H1 (cell line): ENCODE results near the gene ATAD5. TPM values are rescaled to one million over a fixed set of nuclear protein-coding genes. Genes with fewer than 3 reads are reported as not detected.

Experiments used
- CTCF ChIA-PET: fragments of 300-600 bp; sonication (Branson Sonifier 250); formaldehyde crosslinking; loops from one replicate; lab custom pipeline; 2021; ENCODE audit not compliant: partially characterized antibody; lab: Charles Lee
- POLR2A ChIA-PET: fragments of 300-600 bp; sonication (Branson Sonifier 250); formaldehyde crosslinking; loops from one replicate; lab custom pipeline; 2021; ENCODE audit warnings: inconsistent platforms; ENCODE audit not compliant: partially characterized antibody; lab: Charles Lee
- DNase-seq, 2 experiments: peaks; one replicate each; pipeline versions ENCODE4 v3.0.0 to v3.0.0-alpha.2; 2010 to 2022; ENCODE audit warnings: low spot score in 2 of 2, low read depth in 1 of 2, mixed read lengths in 1 of 2
- FAIRE-seq: peaks from 2 replicates; lab custom pipeline; 2011; peaks lifted over from hg19 to GRCh38; lab: Jason Lieb, UNC
- H2AFZ ChIP-seq: 2 replicates; pipeline ENCODE4 v1.8.1; 2012; ENCODE audit warnings: low read length, inconsistent platforms
- H2AK5ac ChIP-seq: 2 replicates; pipeline ENCODE4 v1.6.1; 2013; ENCODE audit warnings: low read depth, low read length
- H2BK120ac ChIP-seq: replicated peaks from 2 replicates; pipeline ENCODE3; 2013; ENCODE audit warnings: low read depth, low read length, inconsistent platforms
- H2BK12ac ChIP-seq: 2 replicates; pipeline ENCODE4 v1.6.1; 2013; ENCODE audit warnings: low read depth, low read length
- H2BK15ac ChIP-seq: 2 replicates; pipeline ENCODE4 v1.6.1; 2013; ENCODE audit warnings: low read length
- H2BK20ac ChIP-seq: 2 replicates; pipeline ENCODE4 v1.6.1; 2013; ENCODE audit warnings: low read length
- H2BK5ac ChIP-seq: 2 replicates; pipeline ENCODE4 v1.6.1; 2013; ENCODE audit warnings: low read depth, low read length
- H3K14ac ChIP-seq: 2 replicates; pipeline ENCODE4 v1.6.1; 2013; ENCODE audit warnings: inconsistent platforms; ENCODE audit not compliant: insufficient read length
- H3K18ac ChIP-seq: 2 replicates; pipeline ENCODE4 v1.6.1; 2013; ENCODE audit warnings: low read length; ENCODE audit errors: extremely low read depth
- H3K23ac ChIP-seq: 2 replicates; pipeline ENCODE4 v1.6.1; 2013; ENCODE audit warnings: inconsistent platforms; ENCODE audit not compliant: insufficient read length
- H3K23me2 ChIP-seq: 2 replicates; pipeline ENCODE4 v1.6.1; 2013; ENCODE audit warnings: low read depth, low read length
- H3K27ac ChIP-seq: 2 replicates; pipeline ENCODE4 v1.6.1; 2011; ENCODE audit warnings: low read depth, low read length, inconsistent platforms
- H3K27me3 ChIP-seq, 4 experiments: replicated peaks in 1 of 4; 1 replicate in 1 of 4; 2 replicates in 3 of 4; pipeline versions ENCODE4 v1.6.1 to v1.8.1; 2011 to 2013; ENCODE audit warnings: low read length in 3 of 4, mild to moderate bottlenecking in 3 of 4, inconsistent platforms in 2 of 4, mixed read lengths in 2 of 4, moderate library complexity in 1 of 4; ENCODE audit not compliant: control insufficient read depth in 3 of 4, insufficient read depth in 3 of 4; ENCODE audit errors: extremely low read depth in 1 of 4
- H3K36me3 ChIP-seq, 4 experiments: 2 replicates each; pipeline versions ENCODE4 v1.6.1 to v1.8.1; 2011 to 2013; ENCODE audit warnings: mild to moderate bottlenecking in 4 of 4, low read length in 3 of 4, moderate library complexity in 2 of 4, control low read depth in 1 of 4, inconsistent platforms in 1 of 4; ENCODE audit not compliant: insufficient read depth in 4 of 4, control insufficient read depth in 2 of 4
- H3K4ac ChIP-seq: replicated peaks from 2 replicates; pipeline ENCODE3; 2013; ENCODE audit warnings: low read length, low read depth, mixed read lengths, inconsistent platforms; ENCODE audit not compliant: insufficient read length
- H3K4me1 ChIP-seq, 4 experiments: replicated peaks in 1 of 4; 1 replicate in 1 of 4; 2 replicates in 3 of 4; pipeline versions ENCODE4 v1.6.1 to v1.8.1; 2011 to 2013; ENCODE audit warnings: low read length in 3 of 4, inconsistent platforms in 2 of 4, mixed read lengths in 1 of 4; ENCODE audit not compliant: insufficient read depth in 4 of 4, control insufficient read depth in 3 of 4
- H3K4me2 ChIP-seq, 2 experiments: 2 replicates each; pipeline versions ENCODE4 v1.6.1 to v1.8.1; 2011 to 2013; ENCODE audit warnings: low read depth in 2 of 2, low read length in 2 of 2, control low read depth in 1 of 2, inconsistent platforms in 1 of 2, mild to moderate bottlenecking in 1 of 2; ENCODE audit not compliant: insufficient read depth in 1 of 2
- H3K4me3 ChIP-seq, 4 experiments: fragments of 200-600, 300-600 bp in 1 of 4; sonication (generic), shearing (Covaris generic), sonication (Bioruptor Twin) in 1 of 4; 2 replicates each; pipeline versions ENCODE4 v1.5.1 to v1.8.1; 2011 to 2016; ENCODE audit warnings: low read length in 4 of 4, low read depth in 3 of 4, control low read depth in 2 of 4, inconsistent platforms in 2 of 4, mild to moderate bottlenecking in 2 of 4, mixed read lengths in 1 of 4, moderate library complexity in 1 of 4; ENCODE audit not compliant: insufficient read depth in 2 of 4; ENCODE audit errors: extremely low read depth in 1 of 4
- H3K56ac ChIP-seq: replicated peaks from 2 replicates; pipeline ENCODE3; 2013; ENCODE audit warnings: low read depth, mild to moderate bottlenecking, mixed read lengths, low read length, inconsistent platforms; ENCODE audit not compliant: insufficient read length
- H3K79me1 ChIP-seq: 2 replicates; pipeline ENCODE4 v1.6.1; 2013; ENCODE audit warnings: low read depth, low read length, control low read depth
- H3K79me2 ChIP-seq, 2 experiments: 2 replicates each; pipeline versions ENCODE4 v1.6.1 to v1.8.1; 2012 to 2013; ENCODE audit warnings: low read length in 2 of 2, mild to moderate bottlenecking in 2 of 2, inconsistent platforms in 1 of 2; ENCODE audit not compliant: insufficient read depth in 2 of 2, control insufficient read depth in 1 of 2
- H3K9ac ChIP-seq, 4 experiments: replicated peaks in 1 of 4; 1 replicate in 1 of 4; 2 replicates in 3 of 4; pipeline versions ENCODE4 v1.6.1 to v1.8.1; 2011 to 2013; ENCODE audit warnings: low read depth in 3 of 4, low read length in 3 of 4, control low read depth in 2 of 4, mild to moderate bottlenecking in 2 of 4, moderate library complexity in 2 of 4, inconsistent platforms in 1 of 4; ENCODE audit errors: extremely low read depth in 1 of 4
- H3K9me3 ChIP-seq, 2 experiments: 2 replicates each; pipeline versions ENCODE4 v1.6.1 to v1.8.1; 2012 to 2013; ENCODE audit warnings: mild to moderate bottlenecking in 2 of 2, moderate library complexity in 2 of 2, control low read depth in 1 of 2, inconsistent platforms in 1 of 2, low read depth in 1 of 2, low read length in 1 of 2, mixed read lengths in 1 of 2; ENCODE audit not compliant: insufficient read depth in 2 of 2
- H4K20me1 ChIP-seq, 2 experiments: replicated peaks in 1 of 2; 2 replicates each; pipeline versions ENCODE3 to v1.8.1; 2011 to 2013; ENCODE audit warnings: inconsistent platforms in 2 of 2, low read length in 2 of 2, mild to moderate bottlenecking in 1 of 2; ENCODE audit not compliant: insufficient read depth in 2 of 2, control insufficient read depth in 1 of 2
- H4K5ac ChIP-seq: 2 replicates; pipeline ENCODE4 v1.6.1; 2013; ENCODE audit warnings: low read length, low read depth, mixed read lengths, inconsistent platforms; ENCODE audit not compliant: insufficient read length
- H4K8ac ChIP-seq: 2 replicates; pipeline ENCODE4 v1.8.0; 2013; ENCODE audit warnings: mild to moderate bottlenecking, moderate library complexity, low read length, inconsistent platforms; ENCODE audit not compliant: insufficient read depth; ENCODE audit errors: extremely low read depth
- H4K91ac ChIP-seq: replicated peaks from 2 replicates; pipeline ENCODE3; 2013; ENCODE audit warnings: low read length, mixed read lengths, inconsistent platforms; ENCODE audit not compliant: insufficient read length
- ATF3 ChIP-seq: IDR thresholded peaks from 2 replicates; pipeline ENCODE4 v1.6.1; 2011; ENCODE audit warnings: low read depth, mild to moderate bottlenecking, low read length; ENCODE audit not compliant: insufficient read depth
- HDAC2 ChIP-seq, 2 experiments: fragments of 300-600 bp in 1 of 2; sonication (generic) in 1 of 2; IDR thresholded peaks; 2 replicates each; pipeline ENCODE4 v1.6.1; 2011 to 2012; ENCODE audit warnings: low read depth in 2 of 2, low read length in 2 of 2, mild to moderate bottlenecking in 2 of 2, moderate library complexity in 2 of 2, borderline replicate concordance in 1 of 2, inconsistent platforms in 1 of 2
- TAF7 ChIP-seq: optimal IDR thresholded peaks from 2 replicates; pipeline ENCODE3; 2011; ENCODE audit warnings: low read depth, mild to moderate bottlenecking, inconsistent platforms, low read length, moderate library complexity, borderline replicate concordance
- polyA plus RNA-seq, 7 experiments: library from polyadenylated mRNA; depleted of rRNA in 3 of 7; stranded (reverse) in 5 of 7; unstranded in 2 of 7; fragments of >200 nt in 5 of 7; fragments of 200-250 nt in 2 of 7; gene quantifications; 1 replicate in 5 of 7; 2 replicates in 1 of 7; 4 replicates in 1 of 7; pipeline versions ENCODE4 v1.2.1 to v1.2.3, GENCODE V29; 2011 to 2013; ENCODE audit warnings: missing spikeins in 2 of 7, mixed read lengths in 2 of 7
- total RNA-seq: library from RNA; stranded (reverse); fragmentation: NEBNext Ultra II Directional; extraction: Animal tissue kit (Norgen Biotek cat#: 25700); gene quantifications from 2 replicates; pipeline ENCODE4 v1.2.1, GENCODE V29; 2021

Gene ATAD5
- total and polyA plus RNA-seq, 2 of the 8 experiments (the other 6 are each of a cell fraction or from before 2014, with no cell fraction given) = 3.5 to 30.0 TPM

DNA sequence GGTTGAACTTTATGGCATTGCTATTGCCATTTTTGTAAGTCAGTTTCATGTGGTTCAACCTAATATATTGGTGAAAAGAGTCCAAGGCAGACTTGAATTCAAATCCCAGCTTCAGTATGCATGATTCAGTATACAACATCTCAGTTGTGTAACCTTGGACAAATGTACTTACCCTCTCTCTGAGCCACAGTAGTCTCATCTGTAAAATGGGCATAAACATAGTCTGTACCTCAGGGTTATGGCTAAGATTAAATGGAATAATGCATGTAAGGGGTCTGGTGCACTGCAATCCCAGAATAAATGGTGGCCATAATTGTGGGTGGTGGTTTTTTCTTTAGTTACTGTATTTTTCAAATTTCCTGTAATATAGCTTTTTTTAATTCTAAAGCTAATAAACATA lies 85.3 kb downstream of the ATAD5 start:
- Histone ChIP-seq H3K27me3 (peaks cover 2 to 17% (median 16%) of the 10 kb centered on the region in 4 experiments), H2BK20ac (no peak overlapping the region), H2BK120ac (no peak overlapping the region), H4K5ac (no peak overlapping the region), H3K79me2 (0 out of 4 replicates have a peak, but pooled peaks cover 0 to 3% of the 10 kb centered on the region in 2 experiments), H3K4ac (no peak overlapping the region), H3K4me3 (no peak overlapping the region), H2BK5ac (no peak overlapping the region), H3K4me2 (no peak overlapping the region), H3K36me3 (no peaks in the 10 kb centered on the region), H2BK15ac (no peak overlapping the region), H3K79me1 (no peaks in the 10 kb centered on the region), H4K20me1 (no peaks in the 10 kb centered on the region), H2BK12ac (no peak overlapping the region), H3K4me1 (peaks cover 0 to 11% (median 2%) of the 10 kb centered on the region in 4 experiments; a peak in 4 of 7 replicates), H3K14ac (no peak overlapping the region), H3K9me3 (no peaks in the 10 kb centered on the region), H2AFZ (no peak overlapping the region), H4K91ac (no peak overlapping the region), H3K23me2 (peaks cover 3% of the 10 kb centered on the region), H2AK5ac (no peak overlapping the region), H3K56ac (no peak overlapping the region), H3K27ac (no peak overlapping the region), H3K9ac (no peak overlapping the region), H3K18ac (no peak overlapping the region), H4K8ac (no peak overlapping the region), H3K23ac (no peak overlapping the region)
- CTCF ChIA-PET = interaction anchor here (0.6 to 1.6 kb wide), 4 partner anchors 12 to 628 kb away, joined by 3 read pairs; no protein-coding TSS in a partner anchor
- TF ChIP-seq ATF3 = no peak
- TF ChIP-seq HDAC2 (IDR thresholded peaks at IDR 0.05; ENCODE audit: borderline replicate concordance in 1 of 2, low read depth in 2 of 2, low read length in 2 of 2) = no peak
- TF ChIP-seq TAF7 = no peak
- no peak for DNase-seq
- POLR2A ChIA-PET = interaction anchor here (0.9 kb wide), 1 partner anchor 53 kb away, joined by 3 read pairs; the partner anchor contains the start of gene RNF135
- FAIRE-seq = no peak
